WI38 (cell line): ENCODE measurements around the gene RYR1.

Experiments
- H3K4me3 ChIP-seq: 2 replicates; pipeline ENCODE4 v1.5.1; 2011; ENCODE audit warnings: low read depth, mild to moderate bottlenecking, control low read depth, low read length
- CTCF ChIP-seq: IDR thresholded peaks from 2 replicates; pipeline ENCODE4 v1.5.1; 2012; ENCODE audit warnings: low read depth, mild to moderate bottlenecking, control low read depth, low read length

RYR1 gene

GRCh38 chr19:38543807-38544568 lies 110.5 kb downstream of the RYR1 start:
- peak; percentile 45 for TF ChIP-seq CTCF
- H3K4me3 ChIP-seq: no peak overlapping the region

- H3K4me3 ChIP-seq: no peak overlapping the region
These were observed 111.3 kb downstream of the RYR1 start for GRCh38 chr19:38544569-38545315.

GRCh38 chr19:38545596-38545995 lies 112.1 kb downstream of the RYR1 start:
- H3K4me3 ChIP-seq: no peak overlapping the region
- TF ChIP-seq CTCF: no peak

More at GRCh38 chr19:38544569-38545315, 111.3 kb downstream of the RYR1 start:
- TF ChIP-seq CTCF: no peak

GRCh38 chr19:38547421-38547820 lies 113.9 kb downstream of the RYR1 start:
- no peak overlapping the region for H3K4me3 ChIP-seq
- no peak for TF ChIP-seq CTCF

- TF ChIP-seq CTCF: no peak
- no peak overlapping the region for H3K4me3 ChIP-seq
These were observed 115.6 kb downstream of the RYR1 start for GRCh38 chr19:38549061-38549460.

- H3K4me3 ChIP-seq: no peak overlapping the region
These were observed 116.5 kb downstream of the RYR1 start for GRCh38 chr19:38549942-38550341.

More at GRCh38 chr19:38549942-38550341, 116.5 kb downstream of the RYR1 start:
- no peak for TF ChIP-seq CTCF
